Stimulated activated naive CD8-positive, alpha-beta T cell treated with anti-CD3 and anti-CD28 coated beads, Interleukin-15, Interleukin-2, amounts not matched to agents 100 U/mL and 50 U/mL, for 24 hours (primary cell): ENCODE results near the gene ALAS1.

Experiments
- ATAC-seq: fragments of 150-1000 bp; cut with Tn5 transposase; one replicate; pipeline ENCODE4 v1.10.0; 2021
- DNase-seq: peaks from one replicate; pipeline ENCODE4 v3.0.0; 2021

The ALAS1 gene

GRCh38 chr3:52198643-52199608 is 966 bp downstream of the ALAS1 start:
- no peak for DNase-seq
- ATAC-seq = no peak

- no peak for ATAC-seq
- DNase-seq = no peak
These were observed 3.2 kb downstream of the ALAS1 start for GRCh38 chr3:52200981-52201679.

GRCh38 chr3:52202384-52203077 is 4.6 kb downstream of the ALAS1 start:
- ATAC-seq (no peak), DNase-seq (no peak)

GRCh38 chr3:52203701-52204100 is 5.7 kb downstream of the ALAS1 start:
- DNase-seq (no peak), ATAC-seq (no peak)

- ATAC-seq = peak; percentile 55
- DNase-seq = no peak
These were observed 6.5 kb downstream of the ALAS1 start for GRCh38 chr3:52204337-52205073.

- no peak for DNase-seq
These were observed 7.9 kb downstream of the ALAS1 start for GRCh38 chr3:52205727-52206372.

GRCh38 chr3:52208556-52208955 is 10.6 kb downstream of the ALAS1 start:
- no peak for ATAC-seq
- no peak for DNase-seq

More at GRCh38 chr3:52205727-52206372, 7.9 kb downstream of the ALAS1 start:
- ATAC-seq = no peak

- no peak for ATAC-seq
- DNase-seq = no peak
These were observed 12.1 kb downstream of the ALAS1 start for GRCh38 chr3:52210037-52210436.

GRCh38 chr3:52210550-52211046 is 12.6 kb downstream of the ALAS1 start:
- ATAC-seq (no peak), DNase-seq (no peak)

- DNase-seq = no peak
These were observed 13.4 kb downstream of the ALAS1 start for GRCh38 chr3:52211268-52211891.

GRCh38 chr3:52213005-52213404 is 15.0 kb downstream of the ALAS1 start:
- ATAC-seq (no peak), DNase-seq (no peak)

More at GRCh38 chr3:52211268-52211891, 13.4 kb downstream of the ALAS1 start:
- ATAC-seq = no peak

- DNase-seq (no peak), ATAC-seq (no peak)
These were observed 15.9 kb downstream of the ALAS1 start for GRCh38 chr3:52213901-52214300.

GRCh38 chr3:52215351-52215750 is 17.4 kb downstream of the ALAS1 start:
- ATAC-seq = no peak

GRCh38 chr3:52216585-52217408 is 18.8 kb downstream of the ALAS1 start:
- ATAC-seq = peak; percentile 57
- no peak for DNase-seq

More at GRCh38 chr3:52215351-52215750, 17.4 kb downstream of the ALAS1 start:
- no peak for DNase-seq

- ATAC-seq = no peak
These were observed 19.4 kb downstream of the ALAS1 start for GRCh38 chr3:52217409-52217805.

GRCh38 chr3:52218026-52218425 is 20.1 kb downstream of the ALAS1 start:
- ATAC-seq = no peak
- DNase-seq = no peak

More at GRCh38 chr3:52217409-52217805, 19.4 kb downstream of the ALAS1 start:
- DNase-seq = no peak

- DNase-seq = peak; percentile 52
- no peak for ATAC-seq
These were observed 20.5 kb downstream of the ALAS1 start for GRCh38 chr3:52218454-52218853.

GRCh38 chr3:52218937-52219650 is 21.1 kb downstream of the ALAS1 start:
- ATAC-seq (no peak), DNase-seq (no peak)
